Measurements from ENCODE around the gene AHNAK.
"Not testable (repeated sequence)": the region's sequence is repeated elsewhere in the genome, so short reads cannot be mapped to it uniquely, and the experiment has no call there.

AHNAK gene

DNA sequence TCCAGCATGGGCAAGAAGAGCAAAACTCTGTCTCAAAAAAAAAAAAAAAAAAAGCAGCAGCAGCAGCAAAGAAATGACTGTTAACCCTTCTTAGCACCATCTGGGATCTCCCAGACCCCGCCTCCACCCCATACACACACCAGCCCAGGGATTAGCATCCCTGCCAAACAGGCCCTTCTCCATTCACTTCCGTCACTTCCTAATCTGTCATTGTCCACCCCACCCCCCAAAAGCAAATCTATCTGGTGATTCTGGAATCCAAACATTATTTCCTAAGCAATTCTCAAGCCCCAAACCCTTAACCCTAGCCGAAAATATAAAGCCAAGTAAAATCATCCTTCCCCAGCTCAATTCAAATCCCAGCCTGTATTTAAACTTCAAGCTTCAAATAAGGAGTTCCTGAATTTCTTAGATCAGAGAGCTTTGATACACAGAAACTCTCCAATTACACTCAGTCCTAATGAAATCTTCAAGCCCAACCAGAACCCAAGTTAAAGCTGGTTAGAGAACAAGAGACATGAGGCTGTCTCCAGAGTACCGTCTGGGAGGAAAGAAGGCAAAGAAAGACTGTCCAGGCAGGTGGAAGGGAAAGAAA, 6.0 kb upstream of the AHNAK start:
- no peak for DNase-seq

DNA sequence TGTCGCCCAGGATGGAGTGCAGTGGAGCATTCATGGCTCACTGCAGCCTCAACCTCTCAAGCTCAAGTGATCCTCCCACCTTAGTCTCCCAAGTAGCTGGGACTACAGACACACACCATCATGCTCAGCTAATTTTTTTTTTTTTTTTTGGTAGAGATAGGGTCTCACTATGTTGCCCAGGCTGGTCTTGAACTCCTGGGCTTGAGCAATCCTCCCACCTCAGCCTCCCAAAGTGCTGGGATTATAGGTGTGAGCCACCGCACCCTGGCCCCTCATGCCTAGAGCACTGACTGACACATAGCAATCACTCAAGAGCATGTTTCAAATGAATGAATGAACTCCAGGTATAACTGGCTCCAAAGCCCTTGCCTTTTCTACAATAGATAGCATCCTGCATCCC, 3.9 kb upstream of the AHNAK start:
- DNase-seq, result not testable (repeated sequence)

DNA sequence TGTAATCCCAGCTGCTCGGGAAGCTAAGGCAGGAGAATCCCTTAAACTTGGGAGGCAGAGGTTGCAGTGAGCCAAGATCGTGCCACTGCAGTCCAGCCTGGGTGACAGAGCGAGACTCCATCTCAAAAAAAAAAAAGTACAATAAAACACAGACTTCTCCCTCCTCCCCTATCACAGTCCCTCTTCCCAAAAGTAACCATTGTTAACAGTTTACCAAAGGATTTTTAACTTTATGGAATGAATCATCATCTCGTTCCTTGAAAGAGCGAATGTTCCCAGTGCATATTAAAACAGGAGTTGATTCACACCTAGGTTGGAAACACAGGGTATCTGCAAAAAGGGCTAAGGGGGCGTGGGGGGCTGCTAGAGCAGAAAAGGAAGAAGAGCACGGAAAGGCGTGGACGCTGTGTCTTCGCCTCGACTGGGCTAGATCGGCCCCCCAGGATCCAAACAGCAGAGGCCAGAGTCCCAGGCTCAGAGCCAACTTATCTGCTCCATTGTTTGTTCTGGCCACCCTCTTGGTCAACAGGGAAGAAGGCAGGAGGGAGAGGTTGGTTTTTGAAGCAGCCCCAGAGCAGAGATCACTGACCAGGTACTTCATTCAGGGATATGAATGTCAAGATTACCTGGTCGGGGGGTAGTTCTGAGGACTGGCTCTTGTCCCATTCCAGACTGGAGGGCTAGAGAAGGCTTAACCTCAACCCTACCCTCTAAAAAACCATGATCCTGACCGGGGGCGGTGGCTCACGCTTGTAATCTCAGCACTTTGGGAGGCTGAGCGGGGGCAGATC, 2.1 kb upstream of the AHNAK start:
- DNase-seq, result no peak

DNA sequence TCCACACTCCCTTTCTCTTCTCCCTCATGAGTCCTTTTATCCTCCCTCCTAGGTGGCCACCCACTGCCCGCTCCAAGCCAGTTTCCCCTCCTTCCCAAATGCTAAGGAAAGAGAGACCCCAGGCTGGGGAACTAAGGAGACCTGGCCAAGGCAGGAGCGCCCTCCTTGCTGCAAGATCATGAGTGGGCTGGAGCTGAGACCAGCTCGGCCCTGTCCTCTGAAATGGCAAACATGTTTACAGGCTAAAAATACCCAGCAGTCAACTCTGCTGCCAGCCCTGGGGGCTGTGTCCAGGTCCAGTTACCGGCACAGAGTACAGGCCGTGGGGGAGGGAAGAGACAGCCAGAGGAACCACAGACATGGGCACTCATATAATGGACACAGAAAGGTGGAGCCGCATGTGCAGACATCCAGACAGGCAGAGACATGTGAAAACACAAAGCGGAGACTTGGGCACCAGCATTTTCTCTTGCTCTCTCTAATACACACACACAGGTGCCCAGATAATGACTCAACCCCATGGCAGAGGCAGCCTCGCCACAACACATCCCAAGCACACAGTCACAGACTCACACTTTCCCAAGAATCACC, 1.2 kb upstream of the AHNAK start:
- no peak for DNase-seq

DNA sequence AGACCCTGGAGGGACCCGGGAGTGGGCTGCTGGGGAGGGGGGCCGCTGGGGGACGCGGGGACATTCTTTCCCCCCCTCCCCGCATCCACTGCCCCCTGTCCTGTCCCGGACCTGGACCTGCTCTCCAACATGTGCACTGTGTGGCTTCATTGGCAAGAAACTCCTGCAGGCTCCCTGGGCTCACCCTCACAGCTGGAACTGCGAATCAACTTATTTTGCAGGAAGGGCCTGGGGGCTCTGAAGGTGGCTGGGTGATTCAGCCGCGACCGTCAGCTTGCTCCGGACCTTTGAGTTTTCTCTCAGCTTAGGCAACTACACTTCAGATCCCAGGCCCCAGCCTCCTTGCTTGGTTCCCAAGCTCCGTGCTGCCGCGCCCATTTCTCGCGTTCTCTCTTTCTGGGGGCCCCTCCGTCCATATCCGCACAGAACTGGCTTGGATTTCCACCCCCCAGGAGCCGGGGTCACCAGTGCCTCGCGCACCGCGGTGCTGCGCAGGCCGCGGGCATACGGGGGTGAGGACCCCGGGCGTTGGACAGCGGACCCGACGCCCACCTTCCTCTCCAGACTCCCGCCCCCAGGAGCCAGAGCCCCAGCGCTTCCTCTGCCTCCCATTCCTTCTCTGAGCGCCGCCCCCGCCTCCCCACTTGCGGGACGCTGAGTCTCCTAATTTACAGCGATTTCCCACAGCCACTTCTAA, 471 bp upstream of the AHNAK start:
- no peak for DNase-seq

DNA sequence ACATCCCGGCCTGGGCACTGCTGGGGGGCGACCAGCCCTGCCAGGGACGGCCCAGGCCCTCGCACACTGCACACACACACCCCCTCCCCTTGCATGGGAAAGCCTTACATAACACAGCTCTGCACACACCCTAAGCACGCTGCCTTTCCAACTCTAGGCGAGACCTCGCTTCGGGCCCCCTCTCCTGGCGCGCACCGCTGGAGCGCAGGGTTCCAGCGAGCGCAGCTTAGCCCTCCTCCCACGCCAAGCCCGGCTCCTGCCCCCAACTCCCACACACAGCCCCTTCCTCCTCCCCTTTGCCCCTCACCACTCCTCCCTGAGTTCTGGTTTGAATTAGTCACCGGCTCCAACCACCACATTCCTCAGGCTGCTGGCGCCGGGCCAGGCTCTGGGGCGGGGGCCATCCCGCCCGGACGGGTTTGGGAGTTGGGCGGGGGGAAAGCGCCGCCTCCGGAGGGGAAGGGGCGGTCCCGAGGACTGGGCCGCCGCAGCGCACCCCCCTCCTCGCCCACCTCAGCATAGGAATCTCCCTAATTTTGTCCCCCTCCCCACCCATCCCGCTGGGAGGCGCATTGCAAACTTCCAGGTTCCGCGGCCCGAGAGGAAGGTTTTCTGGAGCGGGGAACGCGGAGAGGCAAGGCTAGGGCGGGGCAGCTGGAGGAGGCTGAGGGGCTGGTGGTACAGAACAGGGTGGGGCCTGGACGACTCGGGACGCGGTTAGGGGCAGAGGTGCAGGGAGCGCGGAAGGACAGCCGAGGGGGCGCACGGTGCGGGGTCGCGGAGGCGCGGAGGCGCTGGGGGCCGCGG, 966 bp downstream of the AHNAK start:
- DNase-seq, result peak; percentile 36

DNA sequence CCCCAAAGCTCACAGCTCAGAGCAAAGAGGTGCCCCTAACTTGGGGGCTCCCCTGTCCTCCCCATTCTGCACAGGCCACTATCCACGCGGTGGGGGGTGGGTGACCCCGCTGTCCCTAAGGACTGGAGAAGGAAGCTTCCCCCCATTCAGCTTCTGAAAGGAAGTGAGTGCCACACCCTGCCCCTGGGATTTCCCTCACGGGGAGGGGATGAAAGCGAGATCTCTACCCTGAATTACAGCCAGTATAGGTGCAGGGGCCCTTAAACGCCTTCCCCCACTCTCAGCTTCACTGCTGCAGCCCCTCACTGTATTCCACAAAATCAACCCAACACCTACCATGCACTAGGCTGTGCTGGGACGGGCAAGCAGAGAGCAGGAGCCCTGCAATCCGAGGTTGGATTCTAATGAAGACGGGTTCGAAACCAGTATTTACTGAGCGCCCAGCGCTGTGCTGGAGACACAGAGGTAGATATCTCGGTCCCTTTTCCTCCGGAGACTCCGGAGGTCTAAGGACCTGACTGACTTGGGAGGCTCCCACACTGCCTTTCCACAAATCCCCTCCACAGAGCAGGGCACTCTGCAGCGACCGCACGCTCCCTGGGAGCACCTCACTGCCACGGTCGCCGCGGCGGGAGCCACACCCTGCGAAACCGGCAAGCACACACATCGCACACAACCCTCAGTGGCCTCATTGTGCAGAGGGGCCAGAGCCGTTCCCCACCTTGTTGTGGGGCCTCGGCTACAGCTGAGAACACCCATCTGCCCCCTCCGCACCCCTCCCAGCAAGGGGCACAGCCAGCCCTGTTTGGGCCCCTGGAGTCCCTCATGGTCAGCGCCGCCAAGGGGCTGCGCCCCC, 1.8 kb downstream of the AHNAK start:
- peak; percentile 9 for DNase-seq

DNA sequence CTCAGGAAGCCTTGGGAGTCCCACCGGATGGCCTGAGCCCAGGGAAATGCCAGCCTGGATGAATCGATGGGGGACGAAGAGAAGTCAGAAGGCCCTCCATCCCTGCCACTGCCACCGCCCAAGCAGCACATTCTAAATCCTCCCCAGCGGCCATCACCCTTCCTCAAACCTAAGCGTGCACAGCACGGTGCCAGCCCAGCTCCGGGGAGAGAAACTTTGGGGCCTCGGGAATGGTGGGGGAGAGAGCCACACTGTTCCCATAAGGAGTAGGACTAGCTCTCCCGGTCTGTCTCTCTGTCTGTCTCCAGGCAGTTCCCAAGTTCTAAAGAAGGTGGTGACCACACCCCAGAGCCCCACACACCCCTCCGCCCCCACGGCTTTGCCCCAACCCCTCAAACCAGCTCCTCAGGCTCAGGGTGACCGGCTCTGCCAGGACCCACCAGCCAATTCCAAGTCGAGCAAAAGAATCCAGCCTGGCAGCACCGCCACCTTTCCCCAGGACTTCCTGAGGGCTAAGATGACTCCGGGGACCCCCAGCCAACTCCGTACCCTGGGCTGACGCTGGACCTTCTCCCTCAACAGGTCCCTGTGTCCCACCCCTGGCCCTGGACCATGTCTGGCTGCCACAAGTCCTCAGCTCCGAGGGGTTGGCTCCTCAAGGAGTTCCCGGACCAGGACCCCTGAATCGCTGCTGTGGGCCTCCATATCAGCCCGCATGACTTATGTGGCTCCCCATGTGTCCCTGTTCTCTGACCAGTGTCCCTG, 2.7 kb downstream of the AHNAK start:
- no peak for DNase-seq

DNA sequence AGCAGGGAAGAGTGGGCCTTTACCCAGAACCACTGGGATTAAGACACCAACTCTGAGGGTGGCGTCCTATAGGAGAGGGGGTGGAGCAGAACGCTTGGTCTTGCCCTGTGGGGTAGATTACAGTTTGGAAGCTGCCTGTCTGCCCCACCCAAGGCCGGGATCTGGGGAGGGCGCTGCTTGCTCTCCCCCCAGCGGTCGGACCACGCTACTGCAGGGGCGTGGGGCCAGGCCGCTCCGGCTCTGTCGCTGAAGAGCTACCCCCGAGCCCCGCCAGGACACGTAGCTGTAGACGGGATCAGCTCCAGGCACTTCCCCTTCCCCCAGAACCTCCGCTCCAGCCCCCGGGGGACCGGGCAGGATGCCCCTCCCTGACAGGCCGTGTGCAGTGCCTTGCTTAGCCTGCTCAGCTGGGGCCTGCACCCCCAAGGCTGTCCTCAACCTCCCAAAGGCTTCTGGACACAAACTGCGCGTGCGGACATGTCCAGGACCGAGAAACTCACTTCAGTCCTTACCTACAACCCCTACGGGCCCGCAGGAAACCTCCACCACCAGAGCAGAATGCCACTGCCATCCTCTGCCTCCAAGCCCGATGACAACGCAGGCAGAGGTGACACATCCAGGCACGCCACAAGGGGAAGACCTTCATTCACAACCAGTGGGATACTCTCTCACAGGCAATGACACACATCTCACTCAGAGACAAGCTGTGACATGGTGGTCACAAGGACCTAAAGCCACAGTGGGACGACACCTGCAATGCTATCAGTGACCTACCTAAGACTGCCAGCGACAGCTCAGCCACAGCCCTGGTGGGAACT, 3.6 kb downstream of the AHNAK start:
- DNase-seq, result peak; percentile 65

DNA sequence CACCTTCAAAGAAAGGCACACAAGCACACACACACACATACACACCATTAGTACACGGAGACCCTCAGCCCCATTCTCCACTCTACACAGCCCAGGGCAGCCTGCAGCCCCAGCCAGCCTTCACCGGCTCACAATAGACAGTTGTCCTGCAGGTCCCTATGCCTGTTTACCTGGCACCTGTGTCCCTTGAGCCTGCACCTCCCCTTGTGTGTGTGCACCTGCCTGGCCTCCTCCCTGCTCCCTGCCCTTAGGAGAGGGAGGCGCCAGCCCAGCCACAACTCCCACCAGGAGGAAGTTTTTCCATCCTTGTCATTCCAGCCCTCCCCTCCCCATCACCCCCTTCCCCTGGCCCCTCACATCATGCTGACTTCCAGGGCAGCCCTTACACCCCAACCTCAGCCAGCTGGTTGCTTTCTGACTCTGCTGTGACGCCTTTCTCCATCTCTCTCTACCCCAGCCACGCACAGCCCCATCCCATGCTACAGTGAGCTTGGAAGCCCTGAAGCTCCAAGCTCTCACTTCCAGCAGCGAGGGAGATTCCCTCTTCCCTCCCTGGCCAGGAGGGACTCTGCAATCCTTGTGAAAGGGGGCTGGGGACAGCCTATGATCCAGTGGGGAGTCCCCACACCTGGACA, 4.4 kb downstream of the AHNAK start:
- DNase-seq, result no peak

DNA sequence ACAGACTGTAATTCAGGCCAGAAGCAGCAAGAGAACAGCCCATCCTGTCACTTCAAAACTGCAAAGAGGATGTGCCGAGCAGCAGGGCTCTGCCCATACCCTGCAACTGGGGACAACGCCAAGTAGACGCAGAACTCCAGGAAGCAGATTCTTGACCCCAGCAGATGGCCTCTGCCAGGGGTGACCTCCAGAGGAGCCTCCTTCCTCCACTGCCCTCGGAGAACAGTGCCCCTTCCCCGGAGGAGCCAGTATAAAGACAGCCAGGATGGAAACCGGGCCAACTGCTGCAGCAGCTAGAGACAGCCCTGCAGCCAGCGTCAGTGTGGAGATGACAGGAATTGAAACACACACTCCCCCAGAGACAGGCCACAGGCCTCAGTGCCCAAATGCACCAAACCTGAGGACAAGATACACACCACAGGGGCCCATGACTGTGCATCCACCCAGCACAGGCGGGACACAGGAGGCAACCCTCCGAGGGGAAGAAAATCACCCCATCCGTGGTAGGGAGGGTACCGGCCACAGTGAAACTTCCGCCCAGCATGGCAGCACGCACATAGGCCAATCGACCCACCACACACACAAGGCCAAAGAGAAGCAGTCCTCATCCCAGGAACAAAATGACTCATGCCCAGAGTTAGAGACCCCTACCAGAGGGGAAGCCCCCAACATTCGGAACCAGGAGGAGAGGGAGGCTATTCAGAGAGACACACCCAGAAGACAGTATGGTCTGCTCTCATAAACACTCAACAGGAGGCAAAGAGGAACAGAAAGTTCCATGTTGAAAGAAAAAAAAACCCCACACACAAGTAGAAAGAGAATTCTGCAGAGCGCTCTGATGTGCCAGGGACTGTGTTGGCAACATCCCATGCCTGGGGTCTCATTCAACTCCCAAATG, 5.6 kb downstream of the AHNAK start:
- DNase-seq, result no peak

DNA sequence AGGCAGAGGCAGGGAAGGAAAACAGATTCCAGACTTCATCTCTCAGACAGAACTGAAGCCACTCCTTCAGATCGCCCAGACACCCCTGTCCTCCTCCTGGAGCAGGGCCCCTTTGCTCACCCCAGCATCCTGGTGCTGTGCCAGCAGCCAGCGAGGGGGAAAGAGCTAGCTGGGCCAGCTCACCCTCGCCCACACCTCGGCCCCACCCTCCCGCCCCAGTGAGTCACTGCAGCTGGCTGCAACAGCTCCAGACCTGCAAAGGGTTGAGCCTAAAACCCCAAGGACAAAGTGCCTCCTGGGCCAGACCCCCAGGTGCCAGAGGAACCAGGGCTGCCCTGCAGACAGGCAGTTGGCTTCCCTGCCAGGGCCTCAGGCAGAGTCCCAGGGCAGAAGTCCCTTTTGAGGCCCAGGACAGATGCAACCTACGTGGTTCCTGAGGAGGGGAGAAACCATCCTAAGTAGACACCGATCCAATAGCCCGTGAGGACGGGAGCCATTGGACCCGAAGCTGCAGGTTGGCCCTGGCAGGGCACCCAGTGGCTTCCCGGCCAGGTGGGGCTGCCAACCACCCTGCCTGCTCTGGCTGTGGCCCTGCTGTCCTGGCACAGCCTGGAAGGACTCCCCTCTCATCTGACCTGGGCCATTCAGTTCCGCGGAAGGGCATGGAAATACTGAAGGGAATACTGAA, 7.2 kb downstream of the AHNAK start:
- no peak for DNase-seq

DNA sequence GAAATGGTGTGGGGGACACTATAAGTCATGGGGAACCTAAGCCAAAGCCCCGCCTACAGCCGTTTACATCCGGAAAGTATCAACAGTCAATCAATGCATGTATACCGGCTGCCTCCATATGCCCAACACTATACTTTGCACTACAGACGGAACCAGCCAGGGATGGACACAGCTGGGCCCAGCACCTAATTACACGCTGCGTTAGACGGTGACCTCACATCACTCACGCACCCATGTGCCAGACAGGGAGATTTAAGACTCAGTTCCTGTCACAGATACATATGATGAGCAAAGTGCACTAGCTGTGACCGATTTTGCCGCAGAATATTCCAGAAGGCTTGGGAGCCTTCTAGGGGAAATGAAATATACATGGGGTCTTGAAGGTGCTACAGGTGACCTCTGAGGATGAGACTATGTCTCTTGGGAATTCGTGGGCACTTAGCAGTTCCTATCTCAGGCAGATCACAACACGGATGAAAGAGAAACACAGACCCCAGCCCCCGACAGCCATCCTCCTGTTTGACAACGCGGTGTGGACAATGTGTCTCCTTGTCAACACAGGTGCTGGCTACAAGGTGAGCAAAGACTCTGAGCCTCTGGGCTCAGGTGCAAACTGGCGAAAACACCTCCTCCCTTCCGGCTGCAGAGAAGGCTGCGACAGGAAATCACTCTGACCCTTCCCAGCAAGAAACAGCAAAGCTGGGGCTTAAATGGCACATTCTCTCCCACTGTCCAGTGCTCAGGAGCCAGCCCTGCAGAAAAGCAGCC, 8.0 kb downstream of the AHNAK start:
- no peak for DNase-seq

DNA sequence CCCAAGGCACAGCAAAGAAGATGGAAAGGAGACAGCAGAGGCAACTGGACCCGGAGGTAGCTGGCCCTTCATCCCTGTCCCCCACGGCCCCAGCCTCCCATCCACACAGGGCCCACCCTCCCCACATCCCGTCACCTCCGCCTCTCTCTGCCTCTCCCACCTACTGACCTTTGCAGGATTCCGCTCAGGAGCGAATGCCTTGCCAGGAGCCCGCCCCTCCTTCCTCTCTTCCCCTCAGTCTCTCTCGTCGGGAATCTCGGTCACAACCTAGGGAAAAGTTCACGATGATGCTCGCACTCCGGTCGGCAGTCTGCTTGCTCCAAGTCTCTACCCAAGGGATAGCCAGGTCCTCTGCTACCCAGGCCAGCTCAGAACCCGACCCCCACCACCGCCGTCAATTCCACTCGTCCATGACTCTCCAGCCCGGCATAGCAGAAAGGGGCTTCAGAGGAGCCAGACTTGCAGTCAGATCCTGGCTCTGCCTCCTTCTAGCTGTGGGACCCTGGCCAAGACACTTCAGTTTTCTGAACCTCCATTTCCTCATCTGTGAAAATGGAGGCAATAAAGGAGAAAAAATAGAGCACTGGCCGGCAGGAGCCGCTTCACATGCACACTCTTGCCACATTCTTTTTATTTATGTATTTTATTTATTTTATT, 10.2 kb downstream of the AHNAK start:
- DNase-seq, result no peak

DNA sequence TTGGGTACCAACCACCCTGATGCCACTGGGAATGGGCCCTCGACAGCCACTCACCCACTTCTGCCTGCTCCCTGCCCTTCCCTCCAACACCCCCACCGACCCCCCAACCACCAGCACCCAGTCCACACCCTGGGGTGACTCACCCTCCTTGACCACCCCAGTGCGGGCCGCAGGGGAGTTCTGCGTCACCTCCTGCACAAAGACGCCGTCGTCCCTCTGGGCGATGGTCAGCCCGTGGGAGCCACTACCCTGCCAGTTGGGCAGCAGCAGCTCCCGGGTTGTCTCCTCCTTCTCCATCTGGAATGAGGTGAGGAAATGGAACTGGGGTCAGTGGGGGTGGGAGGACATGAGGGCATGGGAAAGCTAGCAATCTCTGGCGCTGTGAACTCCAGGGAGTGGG, 10.8 kb downstream of the AHNAK start:
- no peak for DNase-seq

DNA sequence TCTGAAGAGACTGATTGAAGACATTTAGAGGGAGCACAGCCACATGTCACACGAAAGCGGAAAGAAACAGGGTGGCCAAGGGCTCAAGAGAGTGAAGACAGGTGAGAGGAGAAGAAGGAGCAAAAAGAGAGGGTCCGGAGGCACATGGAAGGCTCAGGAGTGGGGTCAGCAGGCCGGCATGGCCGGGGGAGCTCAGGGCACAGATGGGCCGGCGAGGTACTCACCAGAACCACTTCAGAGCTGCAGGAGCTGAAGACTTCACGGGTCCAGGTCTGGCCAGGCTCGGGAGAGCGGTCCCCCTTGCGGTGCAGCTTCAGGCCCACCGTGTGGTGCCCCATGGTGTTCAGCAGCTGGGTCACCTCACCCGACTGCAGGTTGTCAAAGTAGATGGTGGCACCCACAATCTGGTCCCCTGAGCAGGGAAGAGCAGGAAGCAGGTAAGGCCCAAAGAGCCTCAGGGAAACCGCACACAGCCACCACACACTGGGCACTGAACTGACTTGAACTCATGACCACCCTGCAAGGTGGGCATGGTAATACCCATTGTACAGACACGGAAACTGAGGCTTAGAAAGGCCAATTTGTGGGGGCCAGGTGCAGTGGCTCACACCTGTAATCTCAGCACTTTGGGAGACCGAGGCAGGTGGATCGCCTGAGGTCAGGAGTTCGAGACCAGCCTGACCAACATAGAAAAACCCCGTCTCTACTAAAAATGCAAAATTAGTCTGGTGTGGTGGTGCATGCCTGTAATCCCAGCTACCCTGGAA, 11.6 kb downstream of the AHNAK start:
- no peak for DNase-seq
